OCI-LY1 (cell line): ENCODE results near the gene TEKT5.
A peak's percentile ranks its signal among the peaks of the same experiment; 100 is the strongest.
"Not testable (repeated sequence)": the region's sequence is repeated elsewhere in the genome, so short reads cannot be mapped to it uniquely, and the experiment has no call there.

Experiments
- H2AFZ ChIP-seq: fragments of 200-600 bp; sonication (generic), shearing (Covaris generic); 2 replicates; pipeline ENCODE4 v1.6.0; 2014; ENCODE audit warnings: antibody characterized with exemption, mild to moderate bottlenecking, low read length
- H3F3A ChIP-seq: fragments of 200-600 bp; sonication (generic), shearing (Covaris generic); 2 replicates; pipeline ENCODE4 v1.6.0; 2014; ENCODE audit warnings: mild to moderate bottlenecking, antibody characterized with exemption, low read length, moderate library complexity; ENCODE audit not compliant: insufficient read depth
- H3K27ac ChIP-seq: fragments of 200-600 bp; sonication (generic); 2 replicates; pipeline ENCODE4 v1.5.1; 2014; ENCODE audit warnings: low read length, mixed run types, mild to moderate bottlenecking, low read depth; ENCODE audit not compliant: poor library complexity, severe bottlenecking
- H3K27me3 ChIP-seq: fragments of 200-600 bp; sonication (generic); 2 replicates; pipeline ENCODE4 v1.6.0; 2014; ENCODE audit warnings: antibody characterized with exemption, mild to moderate bottlenecking, low read length, moderate library complexity; ENCODE audit not compliant: insufficient read depth
- H3K36me3 ChIP-seq: fragments of 200-600 bp; sonication (generic); 2 replicates; pipeline ENCODE4 v1.6.1; 2014; ENCODE audit warnings: mild to moderate bottlenecking, antibody characterized with exemption, low read length, moderate library complexity, mixed read lengths; ENCODE audit not compliant: insufficient read depth
- H3K4me1 ChIP-seq: fragments of 200-600 bp; sonication (generic); 2 replicates; pipeline ENCODE4 v1.5.1; 2014; ENCODE audit warnings: mild to moderate bottlenecking, low read length, moderate library complexity; ENCODE audit not compliant: insufficient read depth, severe bottlenecking
- H3K4me2 ChIP-seq: fragments of 200-600 bp; sonication (generic), shearing (Covaris generic); 2 replicates; pipeline ENCODE4 v1.6.1; 2014; ENCODE audit warnings: low read length
- H3K4me3 ChIP-seq: fragments of 200-600 bp; sonication (generic); 2 replicates; pipeline ENCODE4 v1.5.1; 2014; ENCODE audit warnings: low read length, low read depth, mild to moderate bottlenecking, mixed read lengths; ENCODE audit not compliant: poor library complexity, severe bottlenecking
- H3K79me2 ChIP-seq: fragments of 200-600 bp; shearing (Covaris generic); 2 replicates; pipeline ENCODE4 v1.6.1; 2016; ENCODE audit warnings: mixed run types, low read length, mixed read lengths; ENCODE audit not compliant: insufficient read depth
- H3K9ac ChIP-seq: fragments of 200-600 bp; sonication (generic), shearing (Covaris generic); 2 replicates; pipeline ENCODE4 v1.6.1; 2014; ENCODE audit warnings: mild to moderate bottlenecking, low read length, mixed read lengths
- H3K9me2 ChIP-seq: fragments of 200-600 bp; sonication (generic), shearing (Covaris generic); 2 replicates; pipeline ENCODE4 v1.6.1; 2014; ENCODE audit warnings: low read depth, mild to moderate bottlenecking, low read length, mixed read lengths
- H3K9me3 ChIP-seq: fragments of 200-600 bp; shearing (Covaris generic); 2 replicates; pipeline ENCODE4 v1.6.1; 2014; ENCODE audit warnings: low read length, mixed read lengths
- H4K20me1 ChIP-seq: fragments of 200-600 bp; sonication (generic), shearing (Covaris generic); 2 replicates; pipeline ENCODE4 v1.6.0; 2016; ENCODE audit warnings: mild to moderate bottlenecking, low read length; ENCODE audit not compliant: insufficient read depth
- CTCF ChIP-seq: fragments of 200-600 bp; sonication (generic), shearing (Covaris generic); IDR thresholded peaks from 2 replicates; pipeline ENCODE4 v1.5.1; 2017; ENCODE audit warnings: mild to moderate bottlenecking, antibody characterized with exemption, low read length, moderate library complexity, mixed read lengths
- EZH2 ChIP-seq: fragments of 200-600 bp; sonication (generic), shearing (Covaris generic); IDR thresholded peaks from 2 replicates; pipeline ENCODE4 v1.8.0; 2017; ENCODE audit warnings: borderline replicate concordance, mixed run types, mild to moderate bottlenecking, antibody characterized with exemption, low read length, moderate library complexity, mixed read lengths

TEKT5 gene

DNA sequence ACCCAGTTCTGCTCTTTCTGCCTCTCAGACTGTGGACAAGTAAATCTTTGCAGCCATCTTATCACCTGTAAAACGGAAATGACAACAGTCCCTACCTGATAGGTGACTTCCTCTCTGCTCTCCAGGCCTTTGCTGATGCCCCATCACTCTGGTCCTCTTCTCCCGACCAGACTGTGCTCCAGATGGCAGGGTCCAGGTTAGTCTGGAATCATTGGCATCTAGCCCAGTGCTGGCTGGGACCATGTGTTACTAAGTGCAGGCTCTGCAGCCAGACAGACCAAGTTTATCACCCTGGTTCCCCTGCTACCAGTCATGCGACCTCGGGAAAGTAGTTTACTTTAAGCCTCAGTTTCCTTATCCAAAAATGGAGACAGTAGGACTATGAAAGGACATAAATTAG, 47.1 kb upstream of the TEKT5 start:
- Histone ChIP-seq H3K27me3 (no peaks in the 10 kb centered on the region), H3K4me2 (peak overlapping the region; percentile 22), H3F3A (no peaks in the 10 kb centered on the region), H2AFZ (peak overlapping the region; percentile 14; the same call in 1 of the 2 replicates), H3K9me3 (no peaks in the 10 kb centered on the region), H3K4me1 (peaks cover 42% of the 10 kb centered on the region), H3K79me2 (no peaks in the 10 kb centered on the region), H3K27ac (peak overlapping the region; percentile 59), H3K9me2 (no peaks in the 10 kb centered on the region), H3K4me3 (peak overlapping the region; percentile 9), H4K20me1 (no peaks in the 10 kb centered on the region), H3K36me3 (no peaks in the 10 kb centered on the region), H3K9ac (peak overlapping the region; percentile 20; the same call in 1 of the 2 replicates)
- TF ChIP-seq EZH2 (no peak), CTCF (no peak)

DNA sequence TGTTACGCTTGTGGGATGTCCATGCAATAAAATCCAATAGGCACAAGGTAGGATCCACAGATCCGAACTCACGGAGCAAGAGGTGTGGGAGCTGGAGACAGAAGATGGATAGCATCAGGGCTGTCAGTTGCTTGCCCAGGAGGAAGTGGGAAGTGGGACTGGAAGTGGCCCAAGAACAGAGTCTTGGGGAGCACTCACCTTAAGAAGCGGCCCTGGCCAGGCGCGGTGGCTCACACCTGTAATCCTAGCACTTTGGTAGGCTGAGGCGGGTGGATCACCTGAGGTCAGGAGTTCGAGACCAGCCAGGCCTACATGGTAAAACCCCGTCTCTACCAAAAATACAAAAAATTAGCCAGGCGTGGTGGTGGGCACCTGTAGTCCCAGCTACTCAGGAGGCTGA, 46.5 kb upstream of the TEKT5 start:
- H3K4me2 ChIP-seq, H2AFZ ChIP-seq, H3K9me3 ChIP-seq: not testable (repeated sequence)

DNA sequence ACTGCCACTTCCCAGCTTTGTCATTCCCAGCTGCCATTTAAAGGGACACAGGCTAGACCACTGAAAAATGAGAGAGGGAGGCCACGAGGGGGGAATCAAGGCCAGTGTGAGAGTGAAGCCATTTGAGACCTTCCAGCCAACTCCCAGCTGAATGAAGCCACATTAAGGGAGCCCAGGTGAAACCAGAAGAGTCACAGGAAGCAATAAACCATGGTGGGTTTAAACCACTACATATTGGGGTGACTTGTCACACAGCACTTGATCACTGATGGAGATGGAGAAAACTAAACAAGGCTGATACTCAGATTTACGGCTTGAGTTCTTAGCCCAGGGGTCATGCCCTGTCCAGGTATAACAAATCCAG, 46.1 kb upstream of the TEKT5 start:
- Histone ChIP-seq H3F3A (no peaks in the 10 kb centered on the region), H2AFZ (no peak overlapping the region), H3K36me3 (no peaks in the 10 kb centered on the region), H3K9me2 (no peaks in the 10 kb centered on the region), H3K27ac (no peak overlapping the region), H3K4me2 (no peak overlapping the region), H4K20me1 (no peaks in the 10 kb centered on the region), H3K27me3 (no peaks in the 10 kb centered on the region), H3K4me1 (peaks cover 44% of the 10 kb centered on the region), H3K9me3 (no peaks in the 10 kb centered on the region), H3K9ac (no peak overlapping the region), H3K4me3 (no peak overlapping the region), H3K79me2 (no peaks in the 10 kb centered on the region)
- TF ChIP-seq CTCF (no peak), EZH2 (no peak)

More for the DNA sequence above, 46.5 kb upstream of the TEKT5 start:
- Histone ChIP-seq H3K4me1 (peaks cover 44% of the 10 kb centered on the region), H3K27ac (peak overlapping the region; percentile 59)
- not testable (repeated sequence) for H3K4me3 ChIP-seq, H3F3A ChIP-seq, H4K20me1 ChIP-seq, H3K27me3 ChIP-seq, H3K79me2 ChIP-seq, H3K36me3 ChIP-seq, H3K9ac ChIP-seq, H3K9me2 ChIP-seq

DNA sequence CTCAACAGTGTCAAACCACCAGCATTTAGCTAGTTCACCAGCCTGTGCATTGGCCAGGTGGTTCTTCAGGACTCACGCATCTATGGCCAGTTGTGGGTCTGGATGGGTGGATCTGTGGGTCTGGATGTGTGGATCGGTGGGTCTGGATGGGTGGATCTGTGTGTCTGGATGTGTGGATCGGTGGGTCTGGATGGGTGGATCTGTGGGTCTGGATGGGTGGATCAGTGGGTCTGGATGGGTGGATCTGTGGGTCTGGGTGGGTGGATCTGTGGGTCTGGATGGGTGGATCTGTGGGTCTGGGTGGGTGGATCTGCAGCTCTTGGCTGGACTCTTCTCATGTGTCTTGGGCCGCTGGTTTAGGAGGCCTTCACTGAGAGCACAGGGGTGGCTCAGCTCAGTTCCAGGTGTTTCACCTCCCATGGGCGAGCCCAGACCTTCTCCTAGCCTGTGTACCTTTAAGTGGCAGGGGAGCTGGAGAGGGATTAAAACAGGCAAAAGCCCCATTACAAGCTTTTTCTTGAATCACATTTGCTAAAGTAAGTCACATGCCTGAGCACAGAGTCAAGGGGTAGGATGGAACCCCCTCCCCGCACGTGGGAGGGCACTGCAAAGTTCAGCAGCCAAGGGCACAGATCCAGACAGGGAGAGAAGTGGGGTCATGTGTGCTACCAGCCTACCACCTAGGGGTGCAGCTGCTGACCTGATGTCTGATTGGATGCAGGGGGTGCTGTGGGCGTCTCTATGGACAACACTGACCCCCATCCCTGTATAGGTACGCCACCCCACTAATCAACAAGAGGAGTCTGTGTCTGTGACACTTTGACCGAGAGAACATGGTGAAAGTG, 45.5 kb upstream of the TEKT5 start:
- no peaks in the 10 kb centered on the region for H3K27me3 ChIP-seq
- H3F3A ChIP-seq, result no peaks in the 10 kb centered on the region
- no peaks in the 10 kb centered on the region for H3K9me2 ChIP-seq
- H3K36me3 ChIP-seq, result no peaks in the 10 kb centered on the region
- peaks cover 44% of the 10 kb centered on the region for H3K4me1 ChIP-seq
- H3K4me2 ChIP-seq, result no peak overlapping the region
- TF ChIP-seq CTCF (no peak), EZH2 (no peak)
- no peaks in the 10 kb centered on the region for H4K20me1 ChIP-seq
- no peaks in the 10 kb centered on the region for H3K9me3 ChIP-seq
- H3K4me3 ChIP-seq, result no peak overlapping the region
- no peaks in the 10 kb centered on the region for H3K79me2 ChIP-seq
- no peak overlapping the region for H2AFZ ChIP-seq
- H3K27ac ChIP-seq, result no peak overlapping the region
- no peak overlapping the region for H3K9ac ChIP-seq
